Spleen (tissue), 7 donors: ENCODE measurements around the gene TEX14.
"Not testable (repeated sequence)": the region's sequence is repeated elsewhere in the genome, so short reads cannot be mapped to it uniquely, and the experiment has no call there.

ENCODE experiments used
- CTCF ChIP-seq, 11 experiments: fragments of 200-600 bp in 7 of 11; fragments of 450-650 bp in 4 of 11; sonication (generic) in 4 of 11; IDR thresholded peaks in 8 of 11; conservative IDR thresholded peaks in 3 of 11; 1 replicate in 7 of 11; 2 replicates in 4 of 11; pipeline versions ENCODE4 v1.4.0 to v1.8.0; 2016 to 2021; ENCODE audit warnings: antibody characterized with exemption in 11 of 11, inconsistent platforms in 4 of 11, mild to moderate bottlenecking in 1 of 11
- POLR2A ChIP-seq, 3 donors: fragments of 450-650 bp; IDR thresholded peaks; one replicate each; pipeline ENCODE4 v1.5.1; 2017; ENCODE audit warnings: antibody characterized with exemption in 3 of 3, mild to moderate bottlenecking in 1 of 3
- POLR2AphosphoS5 ChIP-seq, 3 donors: sonication (generic); formaldehyde crosslinking; IDR thresholded peaks; one replicate each; pipeline ENCODE4 v1.5.1; 2017; ENCODE audit warnings: antibody characterized with exemption in 3 of 3
- donor health status: DM: no; HTN: no; CAD: no; lungs with moderate emphysema.
- donor health status: DM: no; HTN: no; CAD: no.
- donor health status: DM: no; HTN: no; CAD: no.

- not testable (repeated sequence) for TF ChIP-seq POLR2A (IDR thresholded peaks at IDR 0.05); CTCF (IDR thresholded peaks at IDR 0.05 in 8 of 11, conservative IDR thresholded peaks at IDR 0.05 in 3 of 11); POLR2AphosphoS5 (IDR thresholded peaks at IDR 0.05)
Observed at GRCh38 chr17:58659714-58660084, 32.1 kb downstream of the TEX14 start.
